Smooth muscle cell of the brain vasculature (primary cell): Measurements from ENCODE around the gene LLGL1.

Source experiments
- DNase-seq: peaks from one replicate; pipeline ENCODE4 v3.0.0-alpha.2; 2012; ENCODE audit warnings: low read depth, low spot score

Gene LLGL1

DNA sequence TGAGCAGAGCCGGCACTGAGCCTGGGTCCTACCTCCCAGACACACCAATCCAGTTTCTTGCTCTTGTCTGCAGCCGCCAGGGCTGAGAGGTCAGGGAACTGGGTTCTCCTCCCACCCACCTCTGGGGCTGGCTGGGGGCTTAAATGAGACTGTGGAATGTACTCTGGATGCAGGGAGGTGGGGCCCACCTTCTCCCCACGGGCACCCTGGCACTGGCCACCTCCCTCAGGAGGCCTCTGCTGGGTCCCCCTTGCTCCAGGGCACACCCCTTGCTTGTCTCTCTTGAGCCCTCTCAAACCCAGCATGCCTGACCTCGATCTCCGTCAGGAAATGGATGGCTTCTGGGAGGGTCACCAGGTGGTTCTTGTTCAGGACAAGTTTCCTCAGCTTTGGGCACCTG, 26.7 kb downstream of the LLGL1 start:
- DNase-seq = no peak

DNA sequence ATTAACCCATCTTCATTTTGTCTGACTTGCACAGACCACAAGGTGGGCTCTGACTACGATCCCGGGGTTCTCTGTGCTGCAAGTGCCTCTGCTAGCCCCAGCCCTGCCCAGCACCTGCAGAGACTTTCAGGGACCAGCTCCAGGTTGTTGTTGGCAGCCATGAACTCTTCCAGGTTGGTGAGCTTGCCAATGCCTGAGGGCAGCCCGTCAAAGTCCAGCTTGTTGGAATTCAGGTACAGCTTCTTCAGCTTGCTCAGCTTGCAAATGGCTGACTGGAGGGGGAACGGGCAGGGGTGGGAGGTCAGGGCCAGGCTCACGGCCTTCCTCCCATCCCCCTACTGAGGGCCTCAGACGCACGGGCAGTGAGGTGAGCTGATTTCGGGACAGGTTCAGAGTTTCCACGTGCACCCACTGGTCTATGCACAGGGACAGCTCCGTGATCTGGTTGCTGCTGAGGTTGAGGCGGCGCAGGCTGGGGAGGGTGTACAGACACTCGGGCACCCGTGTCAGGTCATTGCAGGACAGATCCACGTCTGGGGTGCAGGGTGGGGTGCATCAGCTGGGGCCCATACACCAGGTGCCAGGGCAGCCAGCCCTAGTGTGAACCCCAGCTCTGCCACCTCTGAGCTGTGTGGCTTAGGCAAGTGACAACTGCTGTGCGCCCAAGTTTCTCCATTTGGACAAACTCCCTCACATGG, 27.9 kb downstream of the LLGL1 start:
- DNase-seq = no peak

DNA sequence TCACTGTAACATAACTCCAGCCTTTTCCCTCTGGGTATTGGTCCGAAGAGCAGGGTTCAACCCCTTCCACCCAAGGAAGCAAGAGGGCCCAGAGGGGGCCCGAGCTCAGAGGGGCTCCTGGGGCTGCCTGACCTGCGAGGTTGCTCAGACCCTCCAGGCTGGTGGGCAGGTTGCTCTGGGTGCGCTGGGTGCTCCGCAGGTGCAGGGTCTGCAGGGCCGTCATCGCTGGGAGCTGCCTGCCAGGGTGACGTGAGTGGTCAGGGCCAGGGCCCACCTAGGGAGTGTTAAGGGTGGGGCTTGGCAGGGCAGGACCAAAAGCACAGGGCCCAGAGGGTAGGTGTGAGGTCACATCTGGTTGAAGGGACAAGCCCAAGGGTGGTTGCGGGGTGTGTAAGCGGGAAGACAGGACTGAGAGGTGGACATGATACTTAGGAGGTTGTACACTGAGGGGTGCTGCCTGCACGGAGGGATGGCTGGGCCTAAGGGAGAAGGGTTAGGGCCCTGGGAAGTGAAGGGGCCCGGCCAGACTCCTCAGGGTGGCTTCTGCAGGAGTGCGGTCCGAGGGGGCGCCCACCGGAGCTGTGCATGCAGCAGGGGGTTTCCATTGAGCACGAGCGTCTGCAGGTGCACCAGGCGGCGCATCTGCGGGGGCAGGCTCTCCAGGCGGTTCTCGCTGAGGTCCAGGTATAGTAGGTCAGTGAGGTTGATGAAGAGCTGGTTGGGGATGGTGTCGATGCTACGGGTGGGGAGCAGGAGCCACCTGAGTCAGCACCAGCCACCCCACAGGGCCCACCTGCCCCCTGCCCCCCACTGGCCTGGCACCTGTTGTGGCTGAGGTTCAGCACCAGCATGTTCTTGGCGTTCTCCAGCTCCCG, 28.7 kb downstream of the LLGL1 start:
- no peak for DNase-seq

GRCh38 chr17:18254888-18255649, 29.6 kb downstream of the LLGL1 start:
- no peak for DNase-seq

GRCh38 chr17:18256351-18256750, 30.9 kb downstream of the LLGL1 start:
- DNase-seq = no peak

DNA sequence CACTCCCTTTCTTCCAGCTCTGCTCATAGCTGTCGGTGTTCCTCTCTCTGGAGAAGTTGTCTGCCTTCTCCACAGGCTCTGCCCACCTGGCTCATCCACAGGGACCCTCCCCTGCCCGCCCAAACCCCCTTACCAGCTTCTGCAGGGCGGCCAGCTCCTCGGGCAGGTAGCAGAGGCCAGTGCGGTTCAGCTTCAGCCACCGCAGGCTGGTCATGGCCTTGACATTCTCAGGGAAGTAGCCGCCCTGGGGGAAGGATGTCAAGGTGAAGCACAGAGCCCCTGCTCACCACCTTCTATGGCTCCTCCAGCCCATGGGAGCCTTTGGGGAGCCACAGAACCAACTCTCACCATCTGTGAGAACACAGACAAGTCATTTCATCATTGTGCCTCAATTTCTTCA, 31.3 kb downstream of the LLGL1 start:
- no peak for DNase-seq

DNA sequence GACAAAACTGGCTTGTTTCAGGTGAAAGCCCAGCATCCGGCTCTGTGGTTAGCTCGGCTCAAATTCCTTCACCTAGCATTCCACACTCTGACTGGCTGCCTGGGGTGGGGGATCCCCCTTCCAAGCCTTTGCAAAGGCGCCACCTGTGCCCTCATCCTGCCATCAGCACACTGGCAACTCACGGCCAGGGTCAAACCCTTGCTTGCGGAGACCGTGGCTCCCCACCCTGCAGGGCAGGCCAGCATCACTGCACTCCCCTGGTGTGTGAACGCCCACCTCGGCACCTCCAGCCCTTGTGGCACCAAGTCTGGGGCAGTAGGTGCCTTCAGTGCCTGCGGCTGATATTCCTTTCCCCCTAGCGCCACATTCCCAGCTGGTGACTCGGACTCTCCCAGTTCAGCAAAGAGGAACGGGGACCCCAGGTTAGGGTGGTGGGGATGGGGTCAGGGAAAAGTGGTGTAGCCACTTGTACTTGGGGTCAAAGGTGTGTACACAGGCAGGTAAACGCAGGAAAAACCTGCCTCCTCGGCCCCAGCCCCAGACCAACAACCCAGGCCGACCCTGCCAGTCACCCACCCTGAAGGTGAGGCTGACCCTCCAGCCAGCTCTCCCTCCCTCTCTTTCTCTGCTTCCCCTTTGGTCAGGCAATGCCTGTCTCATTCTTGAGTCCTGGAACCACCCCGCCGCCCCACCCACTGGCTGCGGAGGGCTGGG, 32.0 kb downstream of the LLGL1 start:
- no peak for DNase-seq

GRCh38 chr17:18257982-18258355, 32.5 kb downstream of the LLGL1 start:
- DNase-seq = no peak

- no peak for DNase-seq
Measured at GRCh38 chr17:18258356-18259038, 33.1 kb downstream of the LLGL1 start, which contains the start of gene FLII. FLII (minus strand) TSS chr17:18258738; CDS start chr17:18258690, 48 bp downstream.

- DNase-seq = no peak
Measured at GRCh38 chr17:18259621-18260331, 34.3 kb downstream of the LLGL1 start.

- peak; percentile 77 for DNase-seq
Measured at GRCh38 chr17:18260332-18261145, 35.1 kb downstream of the LLGL1 start, which contains the start of gene MIEF2. MIEF2 (plus strand) TSS chr17:18260662; CDS start chr17:18262721, 2,059 bp downstream.

GRCh38 chr17:18261146-18261515, 35.7 kb downstream of the LLGL1 start:
- no peak for DNase-seq

GRCh38 chr17:18261659-18262058, 36.2 kb downstream of the LLGL1 start:
- no peak for DNase-seq

GRCh38 chr17:18262111-18262510, 36.7 kb downstream of the LLGL1 start:
- no peak for DNase-seq

- DNase-seq = no peak
Measured at GRCh38 chr17:18262641-18263040, 37.2 kb downstream of the LLGL1 start.

DNA sequence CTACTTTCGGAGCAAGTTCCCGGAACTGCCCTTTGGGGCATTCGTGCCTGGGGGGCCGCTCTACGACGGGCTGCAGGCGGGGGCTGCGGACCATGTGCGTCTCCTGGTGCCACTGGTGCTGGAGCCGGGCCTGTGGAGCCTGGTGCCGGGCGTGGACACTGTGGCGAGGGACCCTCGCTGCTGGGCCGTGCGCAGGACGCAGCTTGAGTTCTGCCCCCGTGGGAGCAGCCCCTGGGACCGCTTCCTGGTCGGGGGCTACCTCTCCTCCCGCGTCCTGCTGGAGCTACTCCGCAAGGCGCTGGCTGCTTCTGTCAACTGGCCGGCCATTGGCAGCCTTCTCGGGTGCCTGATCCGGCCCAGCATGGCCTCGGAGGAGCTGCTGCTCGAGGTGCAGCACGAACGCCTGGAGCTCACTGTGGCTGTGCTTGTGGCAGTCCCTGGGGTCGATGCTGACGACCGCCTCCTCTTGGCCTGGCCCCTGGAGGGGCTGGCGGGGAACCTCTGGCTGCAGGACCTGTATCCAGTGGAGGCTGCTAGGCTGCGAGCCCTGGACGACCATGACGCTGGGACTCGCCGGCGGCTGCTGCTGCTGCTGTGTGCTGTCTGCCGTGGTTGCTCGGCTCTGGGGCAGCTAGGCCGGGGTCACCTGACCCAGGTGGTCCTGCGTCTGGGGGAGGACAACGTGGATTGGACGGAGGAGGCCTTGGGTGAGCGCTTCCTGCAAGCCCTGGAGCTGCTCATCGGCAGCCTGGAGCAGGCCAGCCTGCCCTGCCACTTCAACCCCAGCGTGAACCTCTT, 38.6 kb downstream of the LLGL1 start:
- no peak for DNase-seq

- no peak for DNase-seq
Measured at GRCh38 chr17:18267366-18267765, 41.9 kb downstream of the LLGL1 start.

DNA sequence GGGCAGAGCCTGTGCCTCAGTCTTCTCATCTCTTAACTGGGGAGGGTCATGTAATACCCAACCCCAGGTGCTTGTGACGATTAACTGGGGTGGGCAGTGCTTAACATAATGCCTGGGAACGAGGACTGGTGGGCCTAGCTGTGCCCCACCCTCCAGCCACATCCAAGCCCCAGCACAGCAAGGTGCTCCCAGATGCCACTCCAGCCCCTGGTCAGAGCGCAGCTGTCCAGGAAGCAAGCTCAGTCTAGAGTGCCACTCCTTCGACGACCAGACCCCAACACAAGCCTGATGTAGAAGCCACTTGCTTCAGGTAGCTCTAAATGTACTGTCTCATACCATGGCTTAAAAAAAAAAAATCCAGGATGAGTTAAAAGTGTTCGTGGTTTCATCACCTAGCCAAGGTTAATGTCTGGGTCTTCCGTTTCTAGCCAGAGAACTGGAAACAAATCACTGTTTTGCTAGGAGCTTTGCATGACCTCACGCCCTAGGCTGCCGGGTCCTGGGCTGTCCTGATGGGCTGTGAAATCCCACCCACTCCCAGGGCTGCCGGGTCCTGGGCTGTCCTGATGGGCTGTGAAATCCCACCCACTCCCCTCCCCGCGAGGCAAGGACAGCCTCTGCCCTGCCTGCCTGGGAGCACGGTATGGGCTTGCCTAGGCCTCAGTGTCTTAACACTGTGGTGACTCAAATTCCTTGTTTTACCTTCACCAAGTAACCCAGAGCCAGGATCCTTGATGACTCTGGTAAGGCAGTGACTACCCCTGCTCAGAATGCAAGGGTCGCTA, 42.7 kb downstream of the LLGL1 start:
- DNase-seq = no peak
